GM21717 (cell line): Measurements from ENCODE around the gene MCCC2.
"Not testable (repeated sequence)": the region's sequence is repeated elsewhere in the genome, so short reads cannot be mapped to it uniquely, and the experiment has no call there.

Experiments
- ATAC-seq: cut with Tn5 transposase; IDR thresholded peaks from one replicate; pipeline ENCODE4 v1.9.1; 2021; ENCODE audit warnings: mild to moderate bottlenecking, moderate library complexity; ENCODE audit not compliant: unreplicated experiment

The MCCC2 gene

GRCh38 chr5:71658916-71659662 is 71.9 kb downstream of the MCCC2 start:
- no peak for ATAC-seq

- no peak for ATAC-seq
Measured at GRCh38 chr5:71662381-71662780, 75.2 kb downstream of the MCCC2 start.

- ATAC-seq = no peak
Measured at GRCh38 chr5:71663191-71663969, 76.2 kb downstream of the MCCC2 start.

- not testable (repeated sequence) for ATAC-seq
Measured at GRCh38 chr5:71664615-71665014, 77.5 kb downstream of the MCCC2 start.

- no peak for ATAC-seq
Measured at GRCh38 chr5:71666321-71666720, 79.2 kb downstream of the MCCC2 start.

GRCh38 chr5:71677977-71678376 is 90.8 kb downstream of the MCCC2 start:
- ATAC-seq = no peak

GRCh38 chr5:71679714-71680113 is 92.6 kb downstream of the MCCC2 start:
- no peak for ATAC-seq

- no peak for ATAC-seq
Measured at GRCh38 chr5:71680510-71680909, 93.4 kb downstream of the MCCC2 start.

- no peak for ATAC-seq
Measured at GRCh38 chr5:71681296-71681695, 94.2 kb downstream of the MCCC2 start.

GRCh38 chr5:71684309-71684708 is 97.2 kb downstream of the MCCC2 start:
- ATAC-seq = no peak

- no peak for ATAC-seq
Measured at GRCh38 chr5:71693828-71694427, 106.8 kb downstream of the MCCC2 start.

GRCh38 chr5:71695071-71695470 is 107.9 kb downstream of the MCCC2 start:
- no peak for ATAC-seq

- no peak for ATAC-seq
Measured at GRCh38 chr5:71695595-71695994, 108.5 kb downstream of the MCCC2 start.

GRCh38 chr5:71697967-71698366 is 110.8 kb downstream of the MCCC2 start:
- no peak for ATAC-seq

GRCh38 chr5:71699233-71699632 is 112.1 kb downstream of the MCCC2 start:
- no peak for ATAC-seq

GRCh38 chr5:71699751-71700150 is 112.6 kb downstream of the MCCC2 start:
- ATAC-seq = no peak

- no peak for ATAC-seq
Measured at GRCh38 chr5:71700803-71701202, 113.7 kb downstream of the MCCC2 start.

GRCh38 chr5:71701407-71701806 is 114.3 kb downstream of the MCCC2 start:
- no peak for ATAC-seq

GRCh38 chr5:71703941-71704340 is 116.8 kb downstream of the MCCC2 start:
- ATAC-seq = no peak

GRCh38 chr5:71705421-71705820 is 118.3 kb downstream of the MCCC2 start:
- ATAC-seq = no peak

GRCh38 chr5:71706906-71707305 is 119.8 kb downstream of the MCCC2 start:
- ATAC-seq = no peak
